K562 (cell line): ENCODE measurements around the gene ACER1. TPM values are rescaled to one million over a fixed set of nuclear protein-coding genes. Genes with fewer than 3 reads are reported as not detected.

Source experiments
- ARNT ChIP-seq, 2 experiments: fragments of 450-650 bp; IDR thresholded peaks; 2 replicates each; pipeline ENCODE4 v1.6.1; 2016; ENCODE audit warnings: mild to moderate bottlenecking in 1 of 2
- CHD2 ChIP-seq: IDR thresholded peaks from 2 replicates; pipeline ENCODE4 v1.6.1; 2011; ENCODE audit warnings: low read depth, low read length
- E2F3 ChIP-seq: fragments of 250-450 bp; sonication (Bioruptor Pico); IDR thresholded peaks from 2 replicates; pipeline ENCODE4 v1.4.0; 2020; ENCODE audit warnings: mild to moderate bottlenecking
- EGR1 ChIP-seq: fragments of 450-650 bp; conservative IDR thresholded peaks from 2 replicates; pipeline ENCODE4 v1.6.1; 2017; ENCODE audit warnings: mild to moderate bottlenecking
- ETS1 ChIP-seq: conservative IDR thresholded peaks from 2 replicates; pipeline ENCODE4 v1.6.1; 2011; ENCODE audit warnings: low read depth, mild to moderate bottlenecking, low read length; ENCODE audit not compliant: control insufficient read depth
- FOXJ3 ChIP-seq: sonication (generic); formaldehyde crosslinking; IDR thresholded peaks from 2 replicates; pipeline ENCODE4 v1.4.0; 2020; ENCODE audit warnings: mild to moderate bottlenecking, missing genetic modification reagents
- HINFP ChIP-seq: fragments of 450-650 bp; conservative IDR thresholded peaks from 2 replicates; pipeline ENCODE4 v1.6.1; 2016; ENCODE audit warnings: missing genetic modification characterization, low read depth, mild to moderate bottlenecking, control low read depth, missing compliant biosample characterization
- HNRNPLL ChIP-seq: fragments of 200-400 bp; formaldehyde crosslinking; IDR thresholded peaks from 2 replicates; pipeline ENCODE4 v1.6.1; 2017; ENCODE audit warnings: low read length, low read depth, mild to moderate bottlenecking; ENCODE audit not compliant: poor library complexity, severe bottlenecking
- MNT ChIP-seq, 2 experiments: fragments of 450-650 bp; conservative IDR thresholded peaks; 2 replicates each; pipeline ENCODE4 v1.6.1; 2017; ENCODE audit warnings: mild to moderate bottlenecking in 2 of 2, moderate library complexity in 2 of 2
- MTA2 ChIP-seq: fragments of 450-650 bp; IDR thresholded peaks from 2 replicates; pipeline ENCODE4 v1.6.1; 2016; ENCODE audit warnings: low read depth
- NELFE ChIP-seq: IDR thresholded peaks from 2 replicates; pipeline ENCODE4 v1.6.1; 2011; ENCODE audit warnings: mild to moderate bottlenecking; ENCODE audit not compliant: insufficient read depth, insufficient read length
- NFYB ChIP-seq: IDR thresholded peaks from 2 replicates; pipeline ENCODE4 v1.6.1; 2011; ENCODE audit warnings: mild to moderate bottlenecking, moderate library complexity; ENCODE audit not compliant: insufficient read length; ENCODE audit errors: extremely low read depth
- NR2C2 ChIP-seq, 2 experiments: fragments of 200-800 bp in 1 of 2; sonication (Bioruptor generic) in 1 of 2; sonication (generic) in 1 of 2; formaldehyde crosslinking in 1 of 2; IDR thresholded peaks; 2 replicates each; pipeline versions ENCODE4 v1.6.1 to v1.8.0; 2016 to 2022; ENCODE audit warnings: mild to moderate bottlenecking in 1 of 2, missing compliant biosample characterization in 1 of 2, missing genetic modification characterization in 1 of 2, missing genetic modification reagents in 1 of 2
- OTX1 ChIP-seq: fragments of 450-650 bp; formaldehyde crosslinking; IDR thresholded peaks from 2 replicates; pipeline ENCODE4 v1.4.0; 2022; ENCODE audit warnings: mild to moderate bottlenecking
- POLR2A ChIP-seq: fragments of 450-650 bp; conservative IDR thresholded peaks from 2 replicates; pipeline ENCODE4 v1.6.1; 2016
- RB1 ChIP-seq: fragments of 450-650 bp; IDR thresholded peaks from 2 replicates; pipeline ENCODE4 v1.6.1; 2017; ENCODE audit warnings: low read depth, mild to moderate bottlenecking
- RBM25 ChIP-seq: fragments of 200-400 bp; formaldehyde crosslinking; IDR thresholded peaks from 2 replicates; pipeline ENCODE4 v1.6.1; 2018; ENCODE audit warnings: low read length, low read depth, moderate library complexity; ENCODE audit not compliant: severe bottlenecking
- SETDB1 ChIP-seq: IDR thresholded peaks from one replicate; pipeline ENCODE4 v1.6.1; 2012; ENCODE audit warnings: low read length, control low read depth, inconsistent platforms
- TFE3 ChIP-seq: fragments of 450-650 bp; formaldehyde crosslinking; IDR thresholded peaks from 2 replicates; pipeline ENCODE4 v1.4.0; 2020; ENCODE audit warnings: mild to moderate bottlenecking, mixed read lengths
- XRCC5 ChIP-seq: fragments of 200-400 bp; formaldehyde crosslinking; IDR thresholded peaks from 2 replicates; pipeline ENCODE4 v1.6.1; 2017; ENCODE audit warnings: low read depth, mild to moderate bottlenecking, low read length
- ZBTB26 ChIP-seq: fragments of 450-650 bp; formaldehyde crosslinking; IDR thresholded peaks from 2 replicates; pipeline ENCODE4 v1.4.0; 2022; ENCODE audit warnings: missing genetic modification characterization
- ZNF445 ChIP-seq: fragments of 250-450 bp; sonication (Bioruptor Pico); IDR thresholded peaks from 2 replicates; pipeline ENCODE4 v1.4.0; 2020; ENCODE audit warnings: low read depth, mild to moderate bottlenecking, moderate library complexity
- polyA plus RNA-seq, 8 experiments: library from polyadenylated mRNA; depleted of rRNA in 4 of 8; stranded (reverse) in 5 of 8; unstranded in 3 of 8; fragments of >200 nt; fragmentation: Nextera tagmentation in 2 of 8; fragmentation: Illumina TruSeq in 1 of 8; extraction: Ambion mirVana in 2 of 8; extraction: Trizol in 1 of 8; gene quantifications; 2 replicates each; pipeline versions ENCODE4 v1.2.1 to v1.2.3, GENCODE V29; 2011 to 2014; ENCODE audit warnings: inconsistent platforms in 1 of 8, missing spikeins in 1 of 8
- total RNA-seq, 7 experiments: library from RNA; depleted of rRNA in 6 of 7; stranded (reverse); fragments of >200 nt in 6 of 7; fragmentation: Illumina TruSeq in 2 of 7; extraction: Trizol in 2 of 7; gene quantifications; 2 replicates each; pipeline versions ENCODE4 v1.2.1 to v1.2.3, GENCODE V29; 2011 to 2021; ENCODE audit warnings: low replicate concordance in 1 of 7

Gene ACER1
- total and polyA plus RNA-seq, 9 of the 15 experiments (the other 6 are each of a cell fraction or from before 2014, with no cell fraction given), result not detected

GRCh38 chr19:6372594-6373095 lies 39.2 kb upstream of the ACER1 start, which contains the start of gene ALKBH7 (continued):
- no peak for TF ChIP-seq TFE3 (CRISPR knock-in tag)
- TF ChIP-seq POLR2A, result peak; percentile 84
- TF ChIP-seq OTX1 (CRISPR knock-in tag), result 0 out of 2 replicates have a peak, but pooled peaks have one; percentile 14
- TF ChIP-seq RBM25, result peak; percentile 99
- 0 out of 4 replicates have a peak, but pooled peaks of 1 of the 2 experiments have one; percentile 7 for TF ChIP-seq MNT (conservative IDR thresholded peaks at IDR 0.05)
- no peak for TF ChIP-seq ZNF445 (CRISPR knock-in tag)
- peak; percentile 87 for TF ChIP-seq EGR1
- TF ChIP-seq XRCC5, result 0 out of 2 replicates have a peak, but pooled peaks have one; percentile 21
- 0 out of 2 replicates have a peak, but pooled peaks have one; percentile 33 for TF ChIP-seq ETS1
- TF ChIP-seq RB1, result peak; percentile 85
- no peak for TF ChIP-seq SETDB1
- no peak for TF ChIP-seq NELFE
- no peak for TF ChIP-seq FOXJ3 (CRISPR knock-in tag)
- peak; percentile 95 for TF ChIP-seq CHD2
- TF ChIP-seq MTA2, result no peak
- TF ChIP-seq NFYB, result peak; percentile 100
- peak; percentile 67 for TF ChIP-seq HINFP (tag)
- no peak for TF ChIP-seq NR2C2 (CRISPR knock-in tag; IDR thresholded peaks at IDR 0.05)
- peak; percentile 93 for TF ChIP-seq NR2C2 (tag; IDR thresholded peaks at IDR 0.05)
- peak; percentile 88 for TF ChIP-seq HNRNPLL
- TF ChIP-seq ARNT (IDR thresholded peaks at IDR 0.05), result no peak
- TF ChIP-seq ZBTB26 (CRISPR knock-in tag), result 0 out of 2 replicates have a peak, but pooled peaks have one; percentile 76
- TF ChIP-seq E2F3 (CRISPR knock-in tag), result peak; percentile 40; the same call in 1 of the 2 replicates
